Measurements from ENCODE around the gene EMC8.

EMC8 gene

DNA sequence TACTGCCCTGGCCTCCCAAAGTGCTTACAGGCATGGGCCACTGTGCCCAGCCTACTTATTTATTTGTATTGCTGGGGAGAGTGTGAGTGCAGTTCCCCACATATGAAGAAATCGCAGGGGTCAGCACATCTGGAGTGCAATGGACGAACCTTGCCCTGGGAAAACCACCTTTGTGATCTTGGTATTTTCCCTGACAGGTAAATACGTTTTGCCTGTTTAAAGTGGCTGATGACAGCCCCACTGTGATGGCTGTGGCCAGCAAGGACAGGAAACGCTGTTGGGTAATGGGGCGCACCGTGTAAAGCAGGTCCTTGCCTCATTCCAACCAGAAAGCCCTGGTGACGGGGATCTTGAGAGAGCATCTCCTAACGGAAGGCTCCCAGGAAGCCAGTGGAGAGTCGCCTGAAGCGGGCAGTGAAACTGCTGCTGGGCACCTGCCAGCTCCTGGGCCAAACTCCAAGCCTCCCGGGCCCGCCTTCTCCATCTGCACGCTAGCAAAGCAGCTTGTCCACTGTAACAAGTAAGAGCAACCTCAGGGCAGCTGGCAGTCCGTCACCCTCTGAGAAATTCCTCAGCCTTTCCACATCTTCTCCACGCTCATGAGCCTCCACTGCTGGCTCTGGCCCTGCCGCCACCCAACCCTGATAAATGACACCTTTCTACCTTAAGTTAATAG lies 17.5 kb downstream of the EMC8 start:
- no peak overlapping the region for H3K4me2 ChIP-seq (ENCODE audit: low read depth, low read length, poor library complexity, severe bottlenecking)
- H3K79me2 ChIP-seq (ENCODE audit: insufficient read depth, low read length), result no peaks in the 10 kb centered on the region
- no peaks in the 10 kb centered on the region for H3F3A ChIP-seq (ENCODE audit: low read depth)
- H3K9me2 ChIP-seq (replicated peaks; ENCODE audit: low read depth, low read length), result no peaks in the 10 kb centered on the region
- H3K27me3 ChIP-seq (ENCODE audit: insufficient read depth, low read length, poor library complexity, severe bottlenecking), result no peaks in the 10 kb centered on the region
- H3K4me3 ChIP-seq (ENCODE audit: low read length, poor library complexity, severe bottlenecking), result no peak overlapping the region
- H4K20me1 ChIP-seq (ENCODE audit: insufficient read depth, low read length, poor library complexity, severe bottlenecking), result no peaks in the 10 kb centered on the region
- TF ChIP-seq, protein P1, sequence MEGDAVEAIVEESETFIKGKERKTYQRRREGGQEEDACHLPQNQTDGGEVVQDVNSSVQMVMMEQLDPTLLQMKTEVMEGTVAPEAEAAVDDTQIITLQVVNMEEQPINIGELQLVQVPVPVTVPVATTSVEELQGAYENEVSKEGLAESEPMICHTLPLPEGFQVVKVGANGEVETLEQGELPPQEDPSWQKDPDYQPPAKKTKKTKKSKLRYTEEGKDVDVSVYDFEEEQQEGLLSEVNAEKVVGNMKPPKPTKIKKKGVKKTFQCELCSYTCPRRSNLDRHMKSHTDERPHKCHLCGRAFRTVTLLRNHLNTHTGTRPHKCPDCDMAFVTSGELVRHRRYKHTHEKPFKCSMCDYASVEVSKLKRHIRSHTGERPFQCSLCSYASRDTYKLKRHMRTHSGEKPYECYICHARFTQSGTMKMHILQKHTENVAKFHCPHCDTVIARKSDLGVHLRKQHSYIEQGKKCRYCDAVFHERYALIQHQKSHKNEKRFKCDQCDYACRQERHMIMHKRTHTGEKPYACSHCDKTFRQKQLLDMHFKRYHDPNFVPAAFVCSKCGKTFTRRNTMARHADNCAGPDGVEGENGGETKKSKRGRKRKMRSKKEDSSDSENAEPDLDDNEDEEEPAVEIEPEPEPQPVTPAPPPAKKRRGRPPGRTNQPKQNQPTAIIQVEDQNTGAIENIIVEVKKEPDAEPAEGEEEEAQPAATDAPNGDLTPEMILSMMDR (conservative IDR thresholded peaks at IDR 0.05; ENCODE audit: low read length), result no peak
- TF ChIP-seq EZH2phosphoT487 (IDR thresholded peaks at IDR 0.05; ENCODE audit: borderline replicate concordance), result no peak
- H3K4me1 ChIP-seq (ENCODE audit: insufficient read depth, low read length, poor library complexity, severe bottlenecking), result no peaks in the 10 kb centered on the region
- no peak overlapping the region for H2AFZ ChIP-seq (ENCODE audit: low read length)
- H3K9ac ChIP-seq (ENCODE audit: low read depth, low read length, poor library complexity, severe bottlenecking), result no peak overlapping the region
- H3K9me3 ChIP-seq (ENCODE audit: insufficient read depth, low read depth, low read length), result no peaks in the 10 kb centered on the region
- H3K36me3 ChIP-seq (ENCODE audit: insufficient read depth, low read length), result peaks cover 62% of the 10 kb centered on the region; the same call in 1 of the 2 replicates

DNA sequence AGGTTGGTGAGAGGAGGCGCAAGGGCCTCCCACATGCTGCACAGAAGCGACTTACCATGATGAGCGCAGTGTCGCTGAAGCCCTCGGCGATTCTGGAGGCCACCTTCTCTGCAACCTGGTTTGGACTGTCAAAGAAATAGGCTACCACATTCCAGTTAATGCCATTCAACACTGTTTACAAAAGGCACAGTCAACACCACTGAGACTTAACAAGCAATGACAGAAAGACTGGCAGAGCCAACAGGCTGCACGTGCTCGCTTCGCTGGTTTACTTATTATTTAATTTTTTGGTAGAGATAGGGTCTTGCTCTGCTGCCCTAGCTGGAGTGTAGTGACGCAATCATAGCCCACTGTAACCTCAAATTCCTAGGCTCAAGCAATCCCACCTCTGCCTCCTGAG lies 18.2 kb downstream of the EMC8 start:
- no peaks in the 10 kb centered on the region for H3K4me1 ChIP-seq (ENCODE audit: insufficient read depth, low read length, poor library complexity, severe bottlenecking)
- no peak for TF ChIP-seq EZH2phosphoT487 (IDR thresholded peaks at IDR 0.05; ENCODE audit: borderline replicate concordance)
- TF ChIP-seq, protein P1 (conservative IDR thresholded peaks at IDR 0.05; ENCODE audit: low read length), result no peak
- H3K36me3 ChIP-seq (ENCODE audit: insufficient read depth, low read length), result peaks cover 57% of the 10 kb centered on the region; the same call in 1 of the 2 replicates
- H3K9me3 ChIP-seq (ENCODE audit: insufficient read depth, low read depth, low read length), result no peaks in the 10 kb centered on the region
- no peak overlapping the region for H3K4me2 ChIP-seq (ENCODE audit: low read depth, low read length, poor library complexity, severe bottlenecking)
- H4K20me1 ChIP-seq (ENCODE audit: insufficient read depth, low read length, poor library complexity, severe bottlenecking), result no peaks in the 10 kb centered on the region
- H2AFZ ChIP-seq (ENCODE audit: low read length), result no peak overlapping the region
- no peaks in the 10 kb centered on the region for H3K9me2 ChIP-seq (replicated peaks; ENCODE audit: low read depth, low read length)
- no peak overlapping the region for H3K4me3 ChIP-seq (ENCODE audit: low read length, poor library complexity, severe bottlenecking)
- H3F3A ChIP-seq (ENCODE audit: low read depth), result no peaks in the 10 kb centered on the region
- H3K79me2 ChIP-seq (ENCODE audit: insufficient read depth, low read length), result no peaks in the 10 kb centered on the region
- H3K27me3 ChIP-seq (ENCODE audit: insufficient read depth, low read length, poor library complexity, severe bottlenecking), result no peaks in the 10 kb centered on the region
- no peak overlapping the region for H3K9ac ChIP-seq (ENCODE audit: low read depth, low read length, poor library complexity, severe bottlenecking)

DNA sequence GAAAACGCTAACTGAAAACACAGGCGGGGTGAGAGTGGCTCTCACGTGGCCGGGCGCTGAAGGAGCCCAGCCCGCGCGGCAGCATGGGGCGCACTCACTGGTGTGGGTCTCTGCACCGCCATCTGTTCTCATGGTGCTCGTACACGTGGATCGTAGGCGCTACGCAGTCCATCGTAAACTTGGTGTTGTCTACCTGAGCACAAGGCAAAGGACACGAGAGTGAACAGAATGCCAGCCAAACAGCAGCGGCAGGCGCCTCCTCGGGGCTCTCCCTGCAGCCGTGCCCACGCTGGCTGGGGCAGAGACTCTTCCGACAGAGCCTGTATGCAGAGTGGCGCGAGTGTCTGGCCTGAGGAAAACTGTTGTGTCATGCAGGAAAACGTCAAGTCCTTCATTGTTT lies 19.1 kb downstream of the EMC8 start:
- H3K36me3 ChIP-seq (ENCODE audit: insufficient read depth, low read length), result peaks cover 52% of the 10 kb centered on the region; the same call in 1 of the 2 replicates
- no peak overlapping the region for H3K4me2 ChIP-seq (ENCODE audit: low read depth, low read length, poor library complexity, severe bottlenecking)
- H3K27me3 ChIP-seq (ENCODE audit: insufficient read depth, low read length, poor library complexity, severe bottlenecking), result no peaks in the 10 kb centered on the region
- H3K9me2 ChIP-seq (replicated peaks; ENCODE audit: low read depth, low read length), result no peaks in the 10 kb centered on the region
- no peak overlapping the region for H2AFZ ChIP-seq (ENCODE audit: low read length)
- no peak overlapping the region for H3K9ac ChIP-seq (ENCODE audit: low read depth, low read length, poor library complexity, severe bottlenecking)
- H3K9me3 ChIP-seq (ENCODE audit: insufficient read depth, low read depth, low read length), result no peaks in the 10 kb centered on the region
- no peaks in the 10 kb centered on the region for H3F3A ChIP-seq (ENCODE audit: low read depth)
- no peaks in the 10 kb centered on the region for H3K79me2 ChIP-seq (ENCODE audit: insufficient read depth, low read length)
- TF ChIP-seq EZH2phosphoT487 (IDR thresholded peaks at IDR 0.05; ENCODE audit: borderline replicate concordance), result no peak
- TF ChIP-seq, protein P1 (conservative IDR thresholded peaks at IDR 0.05; ENCODE audit: low read length), result no peak
- no peak overlapping the region for H3K4me3 ChIP-seq (ENCODE audit: low read length, poor library complexity, severe bottlenecking)
- no peaks in the 10 kb centered on the region for H3K4me1 ChIP-seq (ENCODE audit: insufficient read depth, low read length, poor library complexity, severe bottlenecking)
- H4K20me1 ChIP-seq (ENCODE audit: insufficient read depth, low read length, poor library complexity, severe bottlenecking), result no peaks in the 10 kb centered on the region
